ENCODE measurements around the gene NLRP8. TPM values are rescaled to one million over a fixed set of nuclear protein-coding genes. Genes with fewer than 3 reads are reported as not detected.
"Not testable (repeated sequence)": the region's sequence is repeated elsewhere in the genome, so short reads cannot be mapped to it uniquely, and the experiment has no call there.

The NLRP8 gene
- total and polyA plus RNA-seq, 10 donors: not detected

DNA sequence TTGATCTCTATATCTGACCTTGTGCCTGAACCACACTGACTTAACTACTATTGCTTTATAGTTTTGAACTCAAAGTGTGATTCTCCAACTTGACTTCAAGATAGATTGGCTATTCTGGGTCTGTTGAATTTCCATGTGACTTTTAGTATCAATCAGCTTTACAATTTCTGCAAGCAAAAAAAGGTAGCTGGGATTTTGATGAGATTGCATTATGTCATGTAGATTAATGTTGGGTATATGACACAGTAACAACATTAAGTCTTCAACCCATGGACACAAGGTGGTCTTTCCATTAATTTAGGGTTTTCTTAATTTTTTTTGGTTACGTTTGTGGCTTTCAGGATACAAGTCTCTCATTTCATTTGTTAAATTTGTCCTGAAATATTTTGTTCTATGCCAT lies 67.1 kb downstream of the NLRP8 start:
- intact Hi-C loops (cut with DNase I; ENCODE audit: low total_unique reads): no loop called here
- H3K36me3 ChIP-seq: no peaks in the 10 kb centered on the region
- H3K27me3 ChIP-seq (replicated peaks in 1 of 7): peaks cover 0 to 7% (median 0%) of the 10 kb centered on the region in 7 donors
- WGBS, 5 donors: 58 to 88% (median 76%) methylated on average over 1 of the region's 1 CpG
- H3K4me3 ChIP-seq: no peak overlapping the region
- H3K4me1 ChIP-seq: no peaks in the 10 kb centered on the region
- DNase-seq: no peak
- peaks cover 0 to 49% (median 15%) of the 10 kb centered on the region in 8 donors for H3K9me3 ChIP-seq
- TF ChIP-seq POLR2A (IDR thresholded peaks at IDR 0.05) (no peak), POLR2AphosphoS5 (IDR thresholded peaks at IDR 0.05) (no peak)
- TF ChIP-seq, protein P1, sequence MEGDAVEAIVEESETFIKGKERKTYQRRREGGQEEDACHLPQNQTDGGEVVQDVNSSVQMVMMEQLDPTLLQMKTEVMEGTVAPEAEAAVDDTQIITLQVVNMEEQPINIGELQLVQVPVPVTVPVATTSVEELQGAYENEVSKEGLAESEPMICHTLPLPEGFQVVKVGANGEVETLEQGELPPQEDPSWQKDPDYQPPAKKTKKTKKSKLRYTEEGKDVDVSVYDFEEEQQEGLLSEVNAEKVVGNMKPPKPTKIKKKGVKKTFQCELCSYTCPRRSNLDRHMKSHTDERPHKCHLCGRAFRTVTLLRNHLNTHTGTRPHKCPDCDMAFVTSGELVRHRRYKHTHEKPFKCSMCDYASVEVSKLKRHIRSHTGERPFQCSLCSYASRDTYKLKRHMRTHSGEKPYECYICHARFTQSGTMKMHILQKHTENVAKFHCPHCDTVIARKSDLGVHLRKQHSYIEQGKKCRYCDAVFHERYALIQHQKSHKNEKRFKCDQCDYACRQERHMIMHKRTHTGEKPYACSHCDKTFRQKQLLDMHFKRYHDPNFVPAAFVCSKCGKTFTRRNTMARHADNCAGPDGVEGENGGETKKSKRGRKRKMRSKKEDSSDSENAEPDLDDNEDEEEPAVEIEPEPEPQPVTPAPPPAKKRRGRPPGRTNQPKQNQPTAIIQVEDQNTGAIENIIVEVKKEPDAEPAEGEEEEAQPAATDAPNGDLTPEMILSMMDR (IDR thresholded peaks at IDR 0.05 in 8 of 11, conservative IDR thresholded peaks at IDR 0.05 in 3 of 11): no peak
- no peak overlapping the region for H3K27ac ChIP-seq

DNA sequence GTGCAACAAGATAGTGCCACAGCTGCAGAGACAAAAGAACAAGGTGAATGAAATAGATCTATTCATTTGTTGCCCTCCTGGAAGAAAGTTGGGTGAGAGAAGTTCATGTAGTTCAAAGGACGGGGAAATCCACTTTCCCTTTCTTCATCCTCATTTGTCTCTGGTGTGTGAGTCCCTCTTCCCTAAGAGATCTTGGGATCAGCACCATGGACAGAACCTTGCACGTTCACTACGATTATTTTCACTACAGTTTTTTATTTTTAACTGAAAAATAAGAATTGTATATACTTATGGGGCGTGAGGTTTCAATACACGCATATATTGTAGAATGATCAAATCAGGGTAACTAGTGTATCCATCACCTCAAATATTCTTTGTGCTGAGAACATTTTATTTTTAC lies 68.1 kb downstream of the NLRP8 start:
- H3K27ac ChIP-seq: no peak overlapping the region
- no peaks in the 10 kb centered on the region for H3K4me1 ChIP-seq
- WGBS, 5 donors: 21 to 49% (median 36%) methylated on average over 5 of the region's 5 CpGs
- intact Hi-C loops (cut with DNase I; ENCODE audit: low total_unique reads): no loop called here
- TF ChIP-seq POLR2AphosphoS5 (IDR thresholded peaks at IDR 0.05): no peak
- TF ChIP-seq POLR2A (IDR thresholded peaks at IDR 0.05): no peak
- no peaks in the 10 kb centered on the region for H3K36me3 ChIP-seq
- H3K9me3 ChIP-seq: peaks cover 0 to 44% (median 13%) of the 10 kb centered on the region in 8 donors
- DNase-seq: no peak
- H3K27me3 ChIP-seq (replicated peaks in 1 of 7): peaks cover 0 to 7% (median 0%) of the 10 kb centered on the region in 7 donors
- no peak overlapping the region for H3K4me3 ChIP-seq

DNA sequence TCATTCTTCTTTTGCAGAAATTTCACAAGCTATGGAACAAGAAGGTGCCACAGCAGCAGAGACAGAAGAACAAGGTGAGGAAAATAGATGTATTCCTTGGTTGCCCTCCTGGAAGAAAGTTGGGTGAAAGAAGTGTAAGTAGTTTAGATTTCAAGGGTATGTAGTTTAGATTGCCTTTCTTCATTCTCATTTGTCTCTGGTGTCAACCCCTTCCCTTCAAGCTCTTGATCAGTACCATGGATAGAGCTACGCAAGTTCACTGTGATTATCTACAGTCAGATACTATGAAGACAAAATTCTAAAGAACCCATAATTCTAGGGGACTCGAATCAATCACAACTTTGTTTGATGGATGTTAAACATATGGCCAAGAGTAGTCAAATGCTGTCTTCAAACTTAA lies 71.7 kb downstream of the NLRP8 start:
- H3K4me1 ChIP-seq; H3K36me3 ChIP-seq; H3K4me3 ChIP-seq; intact Hi-C loops (cut with DNase I; ENCODE audit: low total_unique reads); H3K27ac ChIP-seq; DNase-seq: not testable (repeated sequence)
- Histone ChIP-seq H3K9me3 (peaks cover 0 to 44% (median 12%) of the 10 kb centered on the region in 8 donors), H3K27me3 (replicated peaks in 1 of 7) (peaks cover 0 to 22% (median 0%) of the 10 kb centered on the region in 7 donors)
- WGBS, 5 donors: 50 to 89% (median 71%) methylated on average over 1 to 2 of the region's 2 CpGs

DNA sequence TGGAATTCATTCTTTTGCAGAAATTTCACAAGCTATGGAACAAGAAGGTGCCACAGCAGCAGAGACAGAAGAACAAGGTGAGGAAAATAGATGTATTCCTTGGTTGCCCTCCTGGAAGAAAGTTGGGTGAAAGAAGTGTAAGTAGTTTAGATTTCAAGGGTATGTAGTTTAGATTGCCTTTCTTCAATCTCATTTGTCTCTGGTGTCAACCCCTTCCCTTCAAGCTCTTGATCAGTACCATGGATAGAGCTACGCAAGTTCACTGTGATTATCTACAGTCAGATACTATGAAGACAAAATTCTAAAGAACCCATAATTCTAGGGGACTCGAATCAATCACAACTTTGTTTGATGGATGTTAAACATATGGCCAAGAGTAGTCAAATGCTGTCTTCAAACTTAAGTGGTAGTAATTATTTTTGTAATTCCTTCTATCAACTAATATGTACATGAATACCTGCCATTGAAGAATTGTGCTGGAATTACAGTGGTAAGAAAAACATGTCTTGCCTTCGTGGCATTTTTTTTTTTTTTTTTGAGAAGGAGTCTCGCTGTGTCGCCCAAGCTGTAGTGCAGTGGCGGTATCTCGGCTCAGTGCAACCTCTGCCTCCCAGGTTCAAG lies 72.8 kb downstream of the NLRP8 start:
- H3K4me3 ChIP-seq; intact Hi-C loops (cut with DNase I; ENCODE audit: low total_unique reads); H3K4me1 ChIP-seq; H3K27ac ChIP-seq; DNase-seq; H3K36me3 ChIP-seq: not testable (repeated sequence)
- WGBS, 5 donors: 64 to 81% (median 69%) methylated on average over 6 to 7 of the region's 7 CpGs
- Histone ChIP-seq H3K9me3 (peaks cover 0 to 46% (median 12%) of the 10 kb centered on the region in 8 donors), H3K27me3 (replicated peaks in 1 of 7) (peaks cover 0 to 22% (median 0%) of the 10 kb centered on the region in 7 donors)

DNA sequence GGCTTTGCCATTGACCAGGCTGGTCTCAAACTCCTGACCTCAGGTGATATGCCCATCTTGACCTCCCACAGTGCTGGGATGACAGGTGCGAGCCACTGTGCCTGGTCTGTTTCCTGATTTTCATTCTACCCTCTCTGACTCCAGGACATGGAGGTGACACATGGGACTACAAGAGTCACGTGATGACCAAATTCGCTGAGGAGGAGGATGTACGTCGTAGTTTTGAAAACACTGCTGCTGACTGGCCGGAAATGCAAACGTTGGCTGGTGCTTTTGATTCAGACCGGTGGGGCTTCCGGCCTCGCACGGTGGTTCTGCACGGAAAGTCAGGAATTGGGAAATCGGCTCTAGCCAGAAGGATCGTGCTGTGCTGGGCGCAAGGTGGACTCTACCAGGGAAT lies 79.1 kb downstream of the NLRP8 start:
- intact Hi-C loops (cut with DNase I; ENCODE audit: low total_unique reads): no loop called here
- Histone ChIP-seq H3K36me3 (no peaks in the 10 kb centered on the region), H3K27ac (no peak overlapping the region), H3K4me1 (no peaks in the 10 kb centered on the region), H3K4me3 (no peak overlapping the region), H3K27me3 (replicated peaks in 1 of 7) (peaks cover 0 to 12% (median 0%) of the 10 kb centered on the region in 7 donors), H3K9me3 (peaks cover 0 to 60% (median under 1%) of the 10 kb centered on the region in 8 donors)
- TF ChIP-seq, protein P1 (IDR thresholded peaks at IDR 0.05 in 8 of 11, conservative IDR thresholded peaks at IDR 0.05 in 3 of 11): no peak
- TF ChIP-seq POLR2AphosphoS5 (IDR thresholded peaks at IDR 0.05) (no peak), POLR2A (IDR thresholded peaks at IDR 0.05) (no peak)
- 89 to 95% (median 92%) methylated on average over 15 of the region's 15 CpGs for WGBS, 5 donors
- no peak for DNase-seq

Other genes starting within 250 kb of the NLRP8 start
- gene NLRP9, start 209.4 kb upstream of the NLRP8 start, total RNA-seq: not detected
- not detected for gene NLRP9, start 209.4 kb upstream of the NLRP8 start, polyA plus RNA-seq
- gene RFPL4A, start 188.7 kb upstream of the NLRP8 start, total RNA-seq: not detected
- gene RFPL4A, start 188.7 kb upstream of the NLRP8 start, polyA plus RNA-seq: not detected
- gene RFPL4AL1, start 178.7 kb upstream of the NLRP8 start, total RNA-seq: not detected
- gene RFPL4AL1, start 178.7 kb upstream of the NLRP8 start, polyA plus RNA-seq: not detected
- under 1 TPM in 2 of 7 donors, not detected in 5; 0.13 to 0.22 TPM for gene NLRP11, start 115.8 kb upstream of the NLRP8 start, total RNA-seq
- under 1 TPM in 2 of 3 donors, not detected in 1; 0.03 to 0.08 TPM for gene NLRP11, start 115.8 kb upstream of the NLRP8 start, polyA plus RNA-seq
- under 1 TPM in 3 of 7 donors, not detected in 4; 0.07 to 0.46 (median 0.34) TPM for gene NLRP4, start 111.3 kb upstream of the NLRP8 start, total RNA-seq
- gene NLRP4, start 111.3 kb upstream of the NLRP8 start, polyA plus RNA-seq: 1 to 10 TPM in 1 of 3 donors, under 1 TPM in 1, not detected in 1; 0.04 to 1.1 TPM
- not detected for gene NLRP13, start 15.5 kb upstream of the NLRP8 start, total RNA-seq
- not detected for gene NLRP13, start 15.5 kb upstream of the NLRP8 start, polyA plus RNA-seq
- gene NLRP5, start 38.9 kb downstream of the NLRP8 start, total RNA-seq: not detected
- gene NLRP5, start 38.9 kb downstream of the NLRP8 start, polyA plus RNA-seq: not detected
- gene ZNF787, start 173.5 kb downstream of the NLRP8 start, total RNA-seq: 10 to 100 TPM; 18.0 to 53.8 (median 42.8) TPM
- gene ZNF787, start 173.5 kb downstream of the NLRP8 start, polyA plus RNA-seq: 10 to 100 TPM; 16.6 to 39.0 (median 21.1) TPM
- 10 to 100 TPM; 17.0 to 27.9 (median 23.1) TPM for gene ZNF444, start 193.5 kb downstream of the NLRP8 start, total RNA-seq
- gene ZNF444, start 193.5 kb downstream of the NLRP8 start, polyA plus RNA-seq: 10 to 100 TPM; 17.0 to 35.1 (median 22.6) TPM
- gene GALP, start 228.2 kb downstream of the NLRP8 start, total RNA-seq: not detected
- not detected for gene GALP, start 228.2 kb downstream of the NLRP8 start, polyA plus RNA-seq
- not detected for gene ZSCAN5B, start 250.0 kb downstream of the NLRP8 start, total RNA-seq
- gene ZSCAN5B, start 250.0 kb downstream of the NLRP8 start, polyA plus RNA-seq: under 1 TPM in 2 of 3 donors, not detected in 1; 0.03 to 0.11 TPM

Data from spleen (tissue), 11 donors.